Measurements from ENCODE around the gene PABPC1L. TPM values are rescaled to one million over a fixed set of nuclear protein-coding genes. Genes with fewer than 3 reads are reported as not detected.
A peak's percentile ranks its signal among the peaks of the same experiment; 100 is the strongest.

Gene PABPC1L
- total RNA-seq, 1 donor from 2014 or later = 15.6 TPM

- ATAC-seq (no peak), DNase-seq (ENCODE audit: low spot score) (no peak)
- intact Hi-C loops (cut with DNase I) = no loop called here
Observed at GRCh38 chr20:44961011-44961869, 51.4 kb downstream of the PABPC1L start.

- intact Hi-C loops (cut with DNase I) = no loop called here
- DNase-seq (ENCODE audit: low spot score) = no peak
Observed at GRCh38 chr20:44961870-44962267, 52.0 kb downstream of the PABPC1L start.

GRCh38 chr20:44962483-44962882 is 52.6 kb downstream of the PABPC1L start:
- ATAC-seq = no peak
- no peak for DNase-seq (ENCODE audit: low spot score)
- intact Hi-C loops (cut with DNase I) = no loop called here

More at GRCh38 chr20:44961870-44962267, 52.0 kb downstream of the PABPC1L start:
- no peak for ATAC-seq

GRCh38 chr20:44963325-44964215 is 53.7 kb downstream of the PABPC1L start:
- DNase-seq (ENCODE audit: low spot score) (no peak), ATAC-seq (no peak)
- intact Hi-C loops (cut with DNase I) = no loop called here

- ATAC-seq (no peak), DNase-seq (ENCODE audit: low spot score) (no peak)
- intact Hi-C loops (cut with DNase I) = no loop called here
Observed at GRCh38 chr20:44965651-44966029, 55.8 kb downstream of the PABPC1L start.

- DNase-seq (ENCODE audit: low spot score) (peak; percentile 96), ATAC-seq (peak; percentile 99)
- intact Hi-C loops (cut with DNase I) = no loop called here
Observed at GRCh38 chr20:44966030-44966961, 56.4 kb downstream of the PABPC1L start, which contains the start of gene STK4. STK4 (plus strand) TSS chr20:44966512; CDS start chr20:44966569, 57 bp downstream.

- ATAC-seq (peak; percentile 16), DNase-seq (ENCODE audit: low spot score) (no peak)
- intact Hi-C loops (cut with DNase I) = no loop called here
Observed at GRCh38 chr20:44967207-44967807, 57.4 kb downstream of the PABPC1L start.

GRCh38 chr20:44969300-44969894 is 59.5 kb downstream of the PABPC1L start:
- intact Hi-C loops (cut with DNase I) = no loop called here
- no peak for ATAC-seq
- no peak for DNase-seq (ENCODE audit: low spot score)

GRCh38 chr20:44970243-44970757 is 60.4 kb downstream of the PABPC1L start:
- ATAC-seq (no peak), DNase-seq (ENCODE audit: low spot score) (no peak)
- intact Hi-C loops (cut with DNase I) = no loop called here

GRCh38 chr20:44973053-44973452 is 63.2 kb downstream of the PABPC1L start:
- DNase-seq (ENCODE audit: low spot score) (no peak), ATAC-seq (no peak)
- intact Hi-C loops (cut with DNase I) = no loop called here

- DNase-seq (ENCODE audit: low spot score) = no peak
- ATAC-seq = no peak
- intact Hi-C loops (cut with DNase I) = no loop called here
Observed at GRCh38 chr20:44976698-44977097, 66.8 kb downstream of the PABPC1L start.

- DNase-seq (ENCODE audit: low spot score) (no peak), ATAC-seq (peak; percentile 87)
- intact Hi-C loops (cut with DNase I) = no loop called here
Observed at GRCh38 chr20:44979090-44979621, 69.3 kb downstream of the PABPC1L start.

GRCh38 chr20:44981736-44982406 is 72.0 kb downstream of the PABPC1L start:
- no peak for ATAC-seq

GRCh38 chr20:44983093-44983674 is 73.3 kb downstream of the PABPC1L start:
- DNase-seq (ENCODE audit: low spot score) (no peak), ATAC-seq (no peak)
- intact Hi-C loops (cut with DNase I) = no loop called here

More at GRCh38 chr20:44981736-44982406, 72.0 kb downstream of the PABPC1L start:
- intact Hi-C loops (cut with DNase I) = no loop called here
- no peak for DNase-seq (ENCODE audit: low spot score)

- no peak for DNase-seq (ENCODE audit: low spot score)
- intact Hi-C loops (cut with DNase I) = no loop called here
- no peak for ATAC-seq
Observed at GRCh38 chr20:44988631-44989171, 78.8 kb downstream of the PABPC1L start.
